AG20443 (cell line): Measurements from ENCODE around the gene NKX2-3.

Experiments used
- DNase-seq: peaks from one replicate; pipeline ENCODE4 v3.0.0; 2012; ENCODE audit warnings: low spot score, mixed read lengths

Gene NKX2-3

DNA sequence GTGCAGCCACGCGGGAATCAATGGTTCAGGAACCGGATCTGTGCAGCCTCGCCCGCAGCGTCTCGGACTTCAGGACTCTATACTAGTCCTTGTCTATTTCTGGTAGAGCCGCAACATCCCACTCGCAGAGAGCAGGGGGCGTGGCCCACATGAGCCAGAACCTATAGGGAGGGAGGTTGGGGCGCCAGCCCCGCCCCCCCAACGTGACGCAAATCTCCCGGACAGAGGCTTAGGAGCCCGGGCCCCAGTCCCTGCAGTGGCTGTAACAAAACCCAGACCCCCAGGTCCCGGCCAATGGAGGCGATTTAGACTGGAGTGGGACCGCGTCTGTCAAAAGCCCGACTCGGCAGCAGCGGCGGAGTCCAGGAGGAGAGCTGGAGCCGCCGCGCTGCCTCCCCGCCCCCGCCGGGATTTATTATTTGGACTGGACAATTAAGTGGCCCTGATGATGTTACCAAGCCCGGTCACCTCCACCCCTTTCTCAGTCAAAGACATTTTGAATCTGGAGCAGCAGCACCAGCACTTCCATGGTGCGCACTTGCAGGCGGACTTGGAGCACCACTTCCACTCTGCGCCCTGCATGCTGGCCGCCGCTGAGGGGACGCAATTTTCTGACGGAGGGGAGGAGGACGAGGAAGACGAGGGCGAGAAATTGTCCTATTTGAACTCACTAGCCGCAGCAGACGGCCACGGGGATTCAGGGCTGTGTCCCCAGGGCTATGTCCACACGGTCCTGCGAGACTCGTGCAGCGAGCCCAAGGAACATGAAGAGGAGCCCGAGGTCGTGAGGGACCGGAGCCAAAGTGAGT is at the start of gene NKX2-3:
TSS of gene NKX2-3 (plus strand) at position 256 of the 809 bp plus-strand sequence. CDS start at position 446, 190 bp downstream.
- DNase-seq, result peak; percentile 47

GRCh38 chr10:99484626-99485581 is 47.8 kb upstream of the NKX2-3 start:
- DNase-seq, result no peak

GRCh38 chr10:99487125-99487807 is 45.5 kb upstream of the NKX2-3 start:
- DNase-seq, result no peak

GRCh38 chr10:99489271-99489670 is 43.5 kb upstream of the NKX2-3 start:
- no peak for DNase-seq

GRCh38 chr10:99497343-99498025 is 35.3 kb upstream of the NKX2-3 start:
- no peak for DNase-seq

GRCh38 chr10:99506416-99506815 is 26.3 kb upstream of the NKX2-3 start:
- no peak for DNase-seq

DNA sequence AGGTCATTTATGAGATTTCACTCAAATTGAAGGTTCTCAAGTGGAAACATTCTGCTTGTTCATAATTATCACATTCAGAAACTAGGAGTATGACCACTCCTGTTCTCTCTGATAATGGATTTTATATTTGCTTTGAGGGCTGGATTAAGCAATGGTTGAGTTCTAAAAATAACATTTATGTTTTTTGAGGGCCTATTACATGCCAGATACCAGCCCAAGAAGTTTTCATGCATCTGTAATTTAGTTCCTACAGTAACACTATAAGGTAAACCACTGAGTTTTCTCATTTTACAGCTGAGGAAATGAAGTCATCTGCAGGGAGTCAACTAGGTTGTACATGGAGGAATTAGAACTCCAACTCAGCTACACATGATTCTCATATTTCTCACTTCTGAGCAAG is 25.5 kb upstream of the NKX2-3 start:
- DNase-seq, result no peak

DNA sequence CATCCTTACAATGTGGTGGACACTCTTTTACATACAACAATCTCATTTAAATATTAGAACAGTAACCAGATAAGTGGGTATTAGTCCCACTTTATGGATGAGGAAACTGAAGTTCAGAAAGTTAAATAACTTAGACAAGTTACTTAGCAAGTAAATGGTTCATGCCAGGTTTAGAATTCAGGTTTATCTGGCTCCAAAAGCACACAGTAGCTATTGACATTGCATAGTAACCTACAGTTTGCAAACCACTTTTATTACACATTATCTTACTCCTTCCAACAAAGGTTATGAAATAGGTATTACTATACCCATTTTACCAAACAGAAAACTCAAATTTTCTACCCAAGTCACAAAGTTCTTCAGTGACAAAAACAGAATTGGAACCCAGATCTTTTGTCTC is 19.7 kb upstream of the NKX2-3 start:
- DNase-seq, result no peak

DNA sequence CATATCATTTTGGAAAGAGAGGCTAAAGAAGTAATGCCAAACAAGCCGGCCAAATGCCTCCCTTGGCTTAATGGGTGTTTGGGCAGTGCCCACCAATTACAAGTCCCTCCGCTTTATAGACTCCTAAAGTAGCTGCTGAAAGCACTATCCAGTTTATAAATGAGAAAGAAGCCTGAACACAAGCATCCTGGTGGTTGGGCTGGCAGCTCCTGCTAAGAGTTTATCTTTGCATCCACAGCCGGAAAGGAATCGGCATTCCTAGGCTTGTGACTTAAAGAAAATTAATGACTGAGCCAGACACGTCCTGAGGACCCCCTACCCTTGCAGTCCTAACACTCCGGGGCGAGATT is 13.1 kb upstream of the NKX2-3 start:
- no peak for DNase-seq

- DNase-seq, result no peak
Measured at GRCh38 chr10:99520040-99520846, 12.5 kb upstream of the NKX2-3 start.

GRCh38 chr10:99520847-99521764 is 11.6 kb upstream of the NKX2-3 start:
- DNase-seq, result no peak

- DNase-seq, result no peak
Measured at GRCh38 chr10:99521765-99522469, 10.8 kb upstream of the NKX2-3 start.

GRCh38 chr10:99522470-99523250 is 10.1 kb upstream of the NKX2-3 start:
- DNase-seq, result no peak

- DNase-seq, result no peak
Measured at GRCh38 chr10:99523251-99523773, 9.4 kb upstream of the NKX2-3 start.

DNA sequence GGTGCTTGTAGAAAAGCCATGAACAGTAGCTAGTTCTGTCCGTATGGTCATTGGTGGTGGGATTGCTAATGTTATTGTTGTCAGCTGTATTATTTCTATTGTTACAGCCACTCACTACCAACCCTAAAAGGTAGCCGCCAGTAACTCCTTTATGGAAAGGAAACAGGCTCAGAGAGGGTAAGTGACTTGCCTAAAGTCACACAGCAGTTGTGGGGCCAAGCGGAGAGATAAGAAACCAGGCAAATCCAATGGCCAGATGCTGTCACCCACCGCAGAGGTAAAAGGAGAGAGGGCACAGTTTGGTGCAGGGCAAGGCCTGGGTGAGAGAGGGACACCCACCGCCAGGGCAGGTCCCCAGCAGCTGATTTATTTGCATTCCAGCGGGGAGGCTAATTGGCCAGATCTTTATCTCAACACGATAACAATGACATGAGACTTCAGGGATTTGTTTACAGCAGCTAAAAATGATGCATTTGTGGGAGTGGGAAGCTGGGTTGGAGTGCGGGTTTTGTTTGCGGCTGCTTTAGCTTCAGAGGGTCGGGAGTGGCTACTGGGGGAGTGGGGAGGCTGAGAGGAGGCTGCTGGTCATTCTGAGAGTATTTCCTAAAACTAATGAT is 8.6 kb upstream of the NKX2-3 start:
- no peak for DNase-seq

DNA sequence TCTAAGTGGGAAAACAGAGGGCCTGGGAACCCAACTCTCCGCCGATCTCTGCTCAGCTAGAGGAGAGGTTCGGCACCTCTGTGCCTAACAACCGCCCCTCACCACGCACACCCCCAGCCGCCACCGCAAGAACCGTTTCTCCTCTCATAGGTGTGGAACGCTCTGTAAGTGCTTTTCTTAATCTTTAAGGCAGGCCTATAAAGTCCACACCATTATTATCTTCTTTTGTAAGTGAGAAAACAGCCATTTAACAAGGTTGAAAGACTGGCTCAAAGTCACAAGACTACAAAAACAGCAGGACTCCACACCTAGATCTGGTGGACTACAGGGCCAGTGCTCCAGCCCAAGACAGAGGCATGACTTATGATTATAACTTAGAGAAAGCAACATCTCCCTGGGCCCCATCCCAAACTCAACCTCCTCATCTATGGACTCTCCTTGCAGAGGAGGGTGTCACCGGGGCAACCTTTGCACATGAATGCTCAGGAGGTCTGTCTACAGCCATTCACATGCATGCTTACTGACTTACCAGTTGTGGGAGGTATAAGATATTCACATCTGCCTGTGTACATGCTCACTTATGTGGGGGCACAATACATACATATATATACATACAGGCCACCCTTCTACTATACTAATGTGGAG is 7.9 kb upstream of the NKX2-3 start:
- no peak for DNase-seq

- DNase-seq, result no peak
Measured at GRCh38 chr10:99525897-99526296, 6.8 kb upstream of the NKX2-3 start.
